Heart right ventricle (tissue), 16 donors: ENCODE data around the gene NF1. TPM values are rescaled to one million over a fixed set of nuclear protein-coding genes. Genes with fewer than 3 reads are reported as not detected.
"Not testable (repeated sequence)": the region's sequence is repeated elsewhere in the genome, so short reads cannot be mapped to it uniquely, and the experiment has no call there.

Experiments
- ATAC-seq, 8 donors: fragments of 200-7000 bp; cut with Tn5 transposase; one replicate each; pipeline ENCODE4 v1.9.1; 2020; ENCODE audit warnings: mild to moderate bottlenecking in 8 of 8, moderate library complexity in 8 of 8, moderate number of reproducible peaks in 1 of 8
- DNase-seq, 2 donors: peaks; one replicate each; pipeline ENCODE4 v3.0.0-alpha.2; 2020
- H3K27ac ChIP-seq, 10 donors: fragments of 200-600 bp; sonication (generic) in 2 of 10; one replicate each; pipeline versions ENCODE4 v1.5.0 to v1.8.0; 2020 to 2022; ENCODE audit warnings: mild to moderate bottlenecking in 3 of 10
- H3K27me3 ChIP-seq, 7 donors: fragments of 200-600 bp; one replicate each; pipeline ENCODE4 v1.8.0; 2021 to 2022; ENCODE audit warnings: mild to moderate bottlenecking in 2 of 7
- H3K36me3 ChIP-seq, 9 donors: fragments of 200-600 bp; sonication (generic) in 1 of 9; one replicate each; pipeline versions ENCODE4 v1.5.0 to v1.8.0; 2020 to 2022; ENCODE audit warnings: mild to moderate bottlenecking in 2 of 9
- H3K4me1 ChIP-seq, 9 donors: fragments of 200-600 bp; sonication (generic) in 1 of 9; one replicate each; pipeline versions ENCODE4 v1.5.0 to v1.8.0; 2020 to 2022; ENCODE audit warnings: mild to moderate bottlenecking in 4 of 9
- H3K4me3 ChIP-seq, 10 donors: fragments of 200-600 bp; sonication (generic) in 2 of 10; one replicate each; pipeline versions ENCODE4 v1.5.0 to v1.8.0; 2020 to 2022; ENCODE audit warnings: mild to moderate bottlenecking in 7 of 10, moderate library complexity in 2 of 10
- H3K9me3 ChIP-seq, 11 donors: fragments of 200-600 bp in 10 of 11; sonication (generic) in 2 of 11; one replicate each; pipeline versions ENCODE4 v1.5.0 to v1.8.0; 2013 to 2022; ENCODE audit warnings: mild to moderate bottlenecking in 2 of 11, control low read depth in 1 of 11, moderate library complexity in 1 of 11
- CTCF ChIP-seq, 9 donors: fragments of 200-600 bp; sonication (generic) in 2 of 9; IDR thresholded peaks; one replicate each; pipeline versions ENCODE4 v1.5.0 to v1.8.0; 2021 to 2022; ENCODE audit warnings: antibody characterized with exemption in 9 of 9, mild to moderate bottlenecking in 5 of 9, moderate library complexity in 1 of 9
- WGBS, 2 donors: extraction: QIAGEN DNeasy Blood & Tissue Kit; methylation state at CpG; one replicate each; pipeline ENCODE4 v1.1.7; 2013; ENCODE audit warnings: inconsistent platforms in 1 of 2; 5-methylcytosine and 5-hydroxymethylcytosine counted together
- intact Hi-C, 10 donors: fragments of 100-400 bp; cut with DNase I; formaldehyde crosslinking; loops; one replicate each; pipeline versions ENCODE4 v1.11.1 to v1.14.2; 2022
- polyA plus RNA-seq, 2 donors: library from polyadenylated mRNA; stranded (reverse); fragments of 200-250 nt; gene quantifications; one replicate each; pipeline ENCODE4 v1.2.3, GENCODE V29; 2013
- total RNA-seq, 10 donors: library from RNA; stranded (reverse); fragmentation: NEBNext Ultra II Directional in 3 of 10; extraction: Animal tissue kit (Norgen Biotek cat#: 25700) in 3 of 10; gene quantifications; one replicate each; pipeline versions ENCODE4 v1.2.1 to v1.2.4, GENCODE V29; 2021 to 2023
- donor health status: Arrhythmogenic right ventricular cardiomyopathy.
- donor health status: ischemic (EF 13 %, LVEDD 7.1; RV severe dilation, severe dysfunction).
- donor health status: healthy with polysubstance abuse.
- donor health status: DM: no; HTN: yes; CAD: no.
- donor health status: DM: no; HTN: no; CAD: no.
- donor health status: ischemic (EF 25% LVEDD 6.9; RV normal size, moderate dysfunction).
- donor health status: ischemic (EF 25% LVEDD 5.7; RV mildly dilated, moderate dysfunction).
- donor health status: healthy.
- donor health status: DM: yes; HTN: yes; CAD: no.
- donor health status: Ischemic cardiomyopathy.
- donor health status: ischemic (EF 35%, LVEDD 5.7; RV mildly dilated, moderate dysfunction).
- donor health status: nonischemic (EF 11% LVEDD 7.7; RV severe dilation, severe dysfunction).
- donor health status: DM: yes; HTN: yes; CAD: no.
- donor health status: PGD.
- donor health status: ischemic (EF 29% LVEDD 5.4; RV normal size, mild dysfunction).
- donor health status: nonischemic (EF 23%, LVEDD 6.1; RV moderate dilation, normal function).

The NF1 gene
- total and polyA plus RNA-seq, 12 donors: 4.2 to 71.0 (median 54.6) TPM

DNA sequence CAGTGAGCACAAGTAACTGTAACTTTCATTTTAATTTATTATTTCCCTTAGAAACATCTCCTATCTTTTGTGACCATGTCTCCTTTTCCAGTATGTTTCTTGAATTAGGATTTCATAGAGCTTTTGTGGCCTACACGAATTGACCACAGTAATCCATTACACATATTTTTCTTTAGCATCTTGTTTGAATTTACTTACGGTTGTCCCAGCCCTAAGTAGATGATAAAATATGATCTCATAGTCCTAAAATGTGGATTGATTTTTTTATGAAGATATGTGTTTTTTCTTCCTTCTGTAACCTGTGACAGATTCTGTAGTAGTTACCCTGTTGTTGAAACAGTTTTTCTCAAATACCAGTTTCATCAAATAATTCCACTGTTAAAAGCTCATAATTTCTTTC is 61.5 kb downstream of the NF1 start:
- DNase-seq (no peak), ATAC-seq (no peak)
- TF ChIP-seq CTCF (IDR thresholded peaks at IDR 0.05): no peak
- 86 to 92% methylated on average over 2 of the region's 2 CpGs for WGBS, 2 donors
- peaks cover 0 to 53% (median 6%) of the 10 kb centered on the region in 9 donors for H3K36me3 ChIP-seq
- no peak overlapping the region for H3K27ac ChIP-seq
- H3K4me3 ChIP-seq: no peak overlapping the region
- peaks cover 0 to 9% (median 0%) of the 10 kb centered on the region in 11 donors for H3K9me3 ChIP-seq
- H3K27me3 ChIP-seq: no peaks in the 10 kb centered on the region
- intact Hi-C loops: no loop called here
- peaks cover 0 to 14% (median 0%) of the 10 kb centered on the region in 9 donors for H3K4me1 ChIP-seq

- ATAC-seq, DNase-seq, H3K27ac ChIP-seq, H3K27me3 ChIP-seq, H3K4me3 ChIP-seq, H3K9me3 ChIP-seq, intact Hi-C loops: not testable (repeated sequence)
- Histone ChIP-seq H3K4me1 (peaks cover 0 to 14% (median 0%) of the 10 kb centered on the region in 9 donors), H3K36me3 (peaks cover 0 to 53% (median 6%) of the 10 kb centered on the region in 9 donors)
- WGBS, 2 donors: 97% methylated on average over 6 of the region's 6 CpGs
These were observed 62.1 kb downstream of the NF1 start for GRCh38 chr17:31156864-31157263.

GRCh38 chr17:31158746-31159377 is 64.1 kb downstream of the NF1 start:
- no peaks in the 10 kb centered on the region for H3K27me3 ChIP-seq
- H3K4me3 ChIP-seq: peak overlapping the region in 1 of 10 donors; percentile 12
- intact Hi-C loops: no loop called here
- peaks cover 0 to 14% (median 0%) of the 10 kb centered on the region in 9 donors for H3K4me1 ChIP-seq
- WGBS, 2 donors: 82 to 96% methylated on average over 1 of the region's 1 CpG
- peaks cover 0 to 61% (median 8%) of the 10 kb centered on the region in 9 donors for H3K36me3 ChIP-seq
- no peak for TF ChIP-seq CTCF (IDR thresholded peaks at IDR 0.05)
- H3K9me3 ChIP-seq: no peaks in the 10 kb centered on the region
- ATAC-seq (no peak), DNase-seq (no peak)
- peak overlapping the region in 1 of 10 donors; percentile 67 for H3K27ac ChIP-seq

- intact Hi-C loops: no loop called here
- ATAC-seq: no peak
- TF ChIP-seq CTCF (IDR thresholded peaks at IDR 0.05): no peak
- Histone ChIP-seq H3K36me3 (peaks cover 0 to 63% (median 16%) of the 10 kb centered on the region in 9 donors), H3K9me3 (no peaks in the 10 kb centered on the region), H3K4me3 (no peak overlapping the region), H3K4me1 (peaks cover 0 to 14% (median 0%) of the 10 kb centered on the region in 9 donors), H3K27ac (no peak overlapping the region), H3K27me3 (no peaks in the 10 kb centered on the region)
- DNase-seq: no peak
- 87 to 88% methylated on average over 7 of the region's 7 CpGs for WGBS, 2 donors
These were observed 68.5 kb downstream of the NF1 start for GRCh38 chr17:31163091-31163781.
